Large intestine (tissue), 3 donors: ENCODE results near the gene TARS2. TPM values are rescaled to one million over a fixed set of nuclear protein-coding genes. Genes with fewer than 3 reads are reported as not detected.

ENCODE experiments used
- DNase-seq, 2 donors: peaks; one replicate each; pipeline versions ENCODE4 v3.0.0 to v3.0.0-alpha.2; 2013
- H3K27ac ChIP-seq: one replicate; pipeline ENCODE4 v1.5.1; 2013; ENCODE audit warnings: low read length
- H3K27me3 ChIP-seq: 2 replicates; pipeline ENCODE4 v1.6.1; 2013; ENCODE audit warnings: low read length; ENCODE audit not compliant: control insufficient read depth, insufficient read depth
- H3K36me3 ChIP-seq: 2 replicates; pipeline ENCODE4 v1.6.1; 2013; ENCODE audit warnings: low read length; ENCODE audit not compliant: control insufficient read depth, insufficient read depth
- H3K4me1 ChIP-seq: one replicate; pipeline ENCODE4 v1.6.1; 2013; ENCODE audit warnings: low read length; ENCODE audit not compliant: control insufficient read depth, insufficient read depth
- H3K4me3 ChIP-seq: one replicate; pipeline ENCODE4 v1.5.1; 2013; ENCODE audit warnings: low read length
- H3K9me3 ChIP-seq: one replicate; pipeline ENCODE4 v1.6.1; 2013; ENCODE audit warnings: mild to moderate bottlenecking, low read depth, low read length, moderate library complexity; ENCODE audit not compliant: control insufficient read depth
- WGBS: methylation state at CpG from one replicate; pipeline ENCODE4 v1.1.5; 2013; ENCODE audit warnings: low lambda C conversion rate; ENCODE audit not compliant: insufficient coverage; 5-methylcytosine and 5-hydroxymethylcytosine counted together
- polyA plus RNA-seq: library from polyadenylated mRNA; unstranded; fragments of 120-200 nt; gene quantifications from one replicate; pipeline ENCODE4 v1.2.1, GENCODE V29; 2013

TARS2 gene
- polyA plus RNA-seq, 1 donor = 21.8 TPM

GRCh38 chr1:150516050-150516591, 28.9 kb downstream of the TARS2 start:
- H3K27ac ChIP-seq = no peak overlapping the region
- peak overlapping the region; percentile 72 for H3K4me3 ChIP-seq
- no peaks in the 10 kb centered on the region for H3K27me3 ChIP-seq
- DNase-seq = no peak
- H3K36me3 ChIP-seq = peaks cover 8% of the 10 kb centered on the region
- H3K4me1 ChIP-seq = peaks cover 10% of the 10 kb centered on the region
- no peaks in the 10 kb centered on the region for H3K9me3 ChIP-seq
- no CpG with 5 or more reads among the region's 19 CpGs for WGBS

DNA sequence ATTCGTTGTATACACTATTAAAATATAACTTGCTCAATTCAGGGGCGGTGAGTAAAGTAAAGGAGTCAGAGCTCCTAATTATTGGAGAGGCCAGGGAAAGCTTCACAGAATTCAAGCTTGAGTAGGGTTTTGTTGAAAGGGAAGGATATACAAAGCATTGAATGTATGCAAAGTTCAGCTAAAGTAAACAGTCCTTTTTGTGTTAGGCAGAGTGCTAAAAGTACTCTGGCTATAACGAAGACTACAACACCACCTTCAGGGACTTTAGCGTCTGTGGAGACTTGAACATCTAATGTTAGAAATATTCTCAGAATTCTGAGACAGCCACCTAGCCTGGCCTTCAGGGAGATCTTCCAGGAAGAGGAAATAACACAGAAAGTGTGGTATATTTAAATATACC, 29.4 kb downstream of the TARS2 start:
- DNase-seq = peak in 1 of 2 donors; percentile 26
- peak overlapping the region; percentile 72 for H3K4me3 ChIP-seq
- no peaks in the 10 kb centered on the region for H3K27me3 ChIP-seq
- no CpG with 5 or more reads among the region's 4 CpGs for WGBS
- peaks cover 10% of the 10 kb centered on the region for H3K4me1 ChIP-seq
- peaks cover 5% of the 10 kb centered on the region for H3K36me3 ChIP-seq
- H3K27ac ChIP-seq = no peak overlapping the region
- H3K9me3 ChIP-seq = no peaks in the 10 kb centered on the region

DNA sequence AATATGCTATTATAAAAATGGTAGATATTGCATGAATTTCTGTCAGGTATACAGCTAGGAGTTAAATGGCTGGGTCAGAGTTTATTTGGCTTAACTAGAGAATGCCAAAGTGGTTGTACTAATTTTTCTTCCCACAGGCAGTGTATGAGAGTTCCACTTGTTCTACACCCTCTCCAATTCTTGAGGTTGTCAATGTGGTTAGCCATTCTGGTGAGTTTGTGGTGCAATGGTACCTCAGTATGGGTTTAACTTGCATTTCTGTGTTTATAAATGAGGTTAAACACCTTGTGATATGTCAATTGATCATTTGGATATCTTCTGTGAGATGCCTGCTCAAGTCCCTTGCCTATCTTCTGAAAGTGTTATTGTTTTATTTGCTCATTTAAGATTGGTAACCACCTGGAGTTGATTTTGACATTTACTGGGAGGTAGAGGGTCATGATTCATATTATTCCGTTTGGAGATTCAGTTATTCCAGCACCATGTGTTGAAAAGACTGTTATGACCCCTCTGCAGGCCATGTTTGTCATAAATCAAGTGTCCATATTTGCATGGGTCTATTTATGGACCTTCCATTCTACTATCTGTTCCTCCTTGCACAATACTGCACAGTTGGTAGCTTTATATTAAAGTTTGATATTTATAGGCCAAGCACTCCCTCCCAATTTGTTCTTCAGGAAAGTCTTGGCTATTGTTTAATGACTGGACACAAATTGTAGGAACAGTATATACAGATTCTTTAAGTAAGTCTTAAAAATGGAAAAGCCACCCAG, 34.2 kb downstream of the TARS2 start:
- Histone ChIP-seq H3K4me1 (peaks cover 2% of the 10 kb centered on the region), H3K4me3 (no peak overlapping the region), H3K27me3 (no peaks in the 10 kb centered on the region), H3K9me3 (no peaks in the 10 kb centered on the region), H3K36me3 (no peaks in the 10 kb centered on the region), H3K27ac (no peak overlapping the region)
- 80% methylated on average over 1 of the region's 1 CpG for WGBS
- no peak for DNase-seq

- Histone ChIP-seq H3K36me3 (no peaks in the 10 kb centered on the region), H3K27ac (no peak overlapping the region), H3K27me3 (no peaks in the 10 kb centered on the region), H3K4me3 (no peak overlapping the region), H3K9me3 (no peaks in the 10 kb centered on the region), H3K4me1 (peaks cover 6% of the 10 kb centered on the region)
- WGBS = no CpG with 5 or more reads among the region's 3 CpGs
- DNase-seq = no peak
These were observed 38.1 kb downstream of the TARS2 start for GRCh38 chr1:150525348-150525747.

- WGBS = no CpG with 5 or more reads among the region's 1 CpG
- H3K27ac ChIP-seq = no peak overlapping the region
- H3K9me3 ChIP-seq = no peaks in the 10 kb centered on the region
- no peak for DNase-seq
- no peaks in the 10 kb centered on the region for H3K27me3 ChIP-seq
- peaks cover 17% of the 10 kb centered on the region for H3K4me1 ChIP-seq
- H3K4me3 ChIP-seq = no peak overlapping the region
- no peaks in the 10 kb centered on the region for H3K36me3 ChIP-seq
These were observed 41.0 kb downstream of the TARS2 start for GRCh38 chr1:150528196-150528595.

GRCh38 chr1:150529017-150529416, 41.8 kb downstream of the TARS2 start:
- Histone ChIP-seq H3K27ac (no peak overlapping the region), H3K9me3 (no peaks in the 10 kb centered on the region), H3K4me1 (peaks cover 21% of the 10 kb centered on the region), H3K36me3 (no peaks in the 10 kb centered on the region), H3K27me3 (no peaks in the 10 kb centered on the region), H3K4me3 (no peak overlapping the region)
- peak in 1 of 2 donors; percentile 49 for DNase-seq
- WGBS = 14% methylated on average over 2 of the region's 4 CpGs

DNA sequence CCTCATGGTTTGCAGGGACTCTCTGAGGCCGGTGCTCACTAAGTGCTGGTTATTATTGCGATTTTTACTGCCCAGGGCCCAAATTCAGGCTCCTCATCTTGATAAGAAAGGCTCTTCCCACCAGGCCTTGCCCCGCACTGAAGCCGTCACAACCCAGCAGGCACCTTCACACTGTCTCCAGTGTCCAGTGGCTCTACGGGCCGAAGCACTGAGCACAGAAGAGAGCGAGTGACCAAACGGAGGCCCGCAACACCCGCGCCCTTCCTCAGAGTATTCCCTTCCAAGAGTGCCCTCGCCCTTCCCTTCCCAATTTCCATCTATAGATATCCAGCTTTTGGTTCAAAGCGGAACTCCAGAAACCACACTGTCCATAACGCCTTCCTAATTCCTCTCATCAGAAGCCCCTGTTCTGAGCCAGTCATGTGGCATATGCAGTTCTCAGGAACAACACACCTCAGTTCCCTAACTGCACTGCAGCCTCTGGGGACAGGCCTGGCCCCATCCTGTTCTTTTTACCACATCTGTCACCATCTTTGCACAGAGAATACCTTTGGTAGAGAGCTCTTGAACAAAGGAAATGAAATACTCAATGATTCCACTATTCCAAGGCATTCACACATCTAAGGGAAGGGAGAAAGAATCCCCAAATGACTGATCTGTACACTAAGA, 43.4 kb downstream of the TARS2 start:
- peaks cover 24% of the 10 kb centered on the region for H3K4me1 ChIP-seq
- no peak for DNase-seq
- no peaks in the 10 kb centered on the region for H3K27me3 ChIP-seq
- WGBS = no CpG with 5 or more reads among the region's 14 CpGs
- no peak overlapping the region for H3K27ac ChIP-seq
- H3K9me3 ChIP-seq = no peaks in the 10 kb centered on the region
- no peaks in the 10 kb centered on the region for H3K36me3 ChIP-seq
- H3K4me3 ChIP-seq = no peak overlapping the region

DNA sequence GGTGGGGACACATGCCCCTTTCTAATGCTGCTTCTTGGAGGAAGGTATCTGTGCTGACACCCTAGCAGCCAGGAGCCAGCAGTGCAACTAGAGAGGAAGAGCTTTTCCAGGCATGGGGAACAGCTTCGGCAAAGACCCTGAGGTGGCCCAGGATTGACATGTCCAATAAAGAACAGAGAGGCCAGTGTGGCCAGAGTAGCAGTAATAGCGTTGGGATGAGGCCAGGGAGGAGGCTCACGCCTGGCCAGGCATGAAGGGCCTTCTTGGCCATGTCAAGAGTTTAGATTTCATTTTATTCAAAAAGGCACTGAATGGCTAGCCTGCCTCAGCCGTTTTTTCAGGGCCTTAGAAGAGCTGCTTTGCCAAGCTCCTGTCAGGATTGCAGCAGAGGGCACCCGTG, 45.6 kb downstream of the TARS2 start:
- Histone ChIP-seq H3K4me3 (no peak overlapping the region), H3K27ac (peak overlapping the region; percentile 82), H3K27me3 (no peaks in the 10 kb centered on the region), H3K9me3 (no peaks in the 10 kb centered on the region), H3K4me1 (peaks cover 24% of the 10 kb centered on the region), H3K36me3 (no peaks in the 10 kb centered on the region)
- DNase-seq = no peak
- WGBS = no CpG with 5 or more reads among the region's 5 CpGs

GRCh38 chr1:150534002-150534401, 46.8 kb downstream of the TARS2 start:
- DNase-seq = no peak
- Histone ChIP-seq H3K4me1 (peaks cover 22% of the 10 kb centered on the region), H3K4me3 (no peak overlapping the region), H3K9me3 (no peaks in the 10 kb centered on the region), H3K36me3 (no peaks in the 10 kb centered on the region), H3K27ac (no peak overlapping the region), H3K27me3 (no peaks in the 10 kb centered on the region)
- no CpG with 5 or more reads among the region's 6 CpGs for WGBS

- H3K36me3 ChIP-seq = no peaks in the 10 kb centered on the region
- DNase-seq = no peak
- H3K4me3 ChIP-seq = no peak overlapping the region
- H3K27me3 ChIP-seq = no peaks in the 10 kb centered on the region
- peaks cover 19% of the 10 kb centered on the region for H3K4me1 ChIP-seq
- no peak overlapping the region for H3K27ac ChIP-seq
- WGBS = no CpG with 5 or more reads among the region's 14 CpGs
- H3K9me3 ChIP-seq = no peaks in the 10 kb centered on the region
These were observed 48.5 kb downstream of the TARS2 start for GRCh38 chr1:150535511-150536287.
